NCI-H2227 (cell line): ENCODE data around the gene NDST3.

Source experiments
- DNase-seq: peaks from one replicate; lab custom pipeline; 2025; ENCODE audit not compliant: unreplicated experiment; lab: John Stamatoyannopoulos, UW

The NDST3 gene

GRCh38 chr4:118077767-118078105, 43.5 kb downstream of the NDST3 start:
- no peak for DNase-seq

- no peak for DNase-seq
These were observed 47.1 kb downstream of the NDST3 start for GRCh38 chr4:118081434-118081833.

GRCh38 chr4:118082182-118082581, 47.9 kb downstream of the NDST3 start:
- DNase-seq = no peak

- peak; percentile 2 for DNase-seq
These were observed 51.4 kb downstream of the NDST3 start for GRCh38 chr4:118085700-118086099.

GRCh38 chr4:118086344-118086743, 52.1 kb downstream of the NDST3 start:
- peak; percentile 4 for DNase-seq

GRCh38 chr4:118087366-118087765, 53.1 kb downstream of the NDST3 start:
- no peak for DNase-seq

- peak; percentile 6 for DNase-seq
These were observed 64.8 kb downstream of the NDST3 start for GRCh38 chr4:118099106-118099505.

- DNase-seq = no peak
These were observed 67.9 kb downstream of the NDST3 start for GRCh38 chr4:118102195-118102594.

- no peak for DNase-seq
These were observed 78.1 kb downstream of the NDST3 start for GRCh38 chr4:118112117-118113046.

- no peak for DNase-seq
These were observed 78.9 kb downstream of the NDST3 start for GRCh38 chr4:118113220-118113619.

- no peak for DNase-seq
These were observed 80.4 kb downstream of the NDST3 start for GRCh38 chr4:118114720-118115119.

GRCh38 chr4:118120120-118120760, 86.0 kb downstream of the NDST3 start:
- no peak for DNase-seq

GRCh38 chr4:118124997-118125396, 90.7 kb downstream of the NDST3 start:
- DNase-seq = no peak

- no peak for DNase-seq
These were observed 105.0 kb downstream of the NDST3 start for GRCh38 chr4:118139241-118139640.

- no peak for DNase-seq
These were observed 107.0 kb downstream of the NDST3 start for GRCh38 chr4:118141240-118141639.

- no peak for DNase-seq
These were observed 120.4 kb downstream of the NDST3 start for GRCh38 chr4:118154649-118155048.

- DNase-seq = no peak
These were observed 121.2 kb downstream of the NDST3 start for GRCh38 chr4:118155516-118155915.

GRCh38 chr4:118158763-118159375, 124.6 kb downstream of the NDST3 start:
- no peak for DNase-seq

- no peak for DNase-seq
These were observed 133.0 kb downstream of the NDST3 start for GRCh38 chr4:118167306-118167705.

GRCh38 chr4:118171381-118171780, 137.1 kb downstream of the NDST3 start:
- no peak for DNase-seq

- no peak for DNase-seq
These were observed 138.8 kb downstream of the NDST3 start for GRCh38 chr4:118173126-118173525.
